Posterior vena cava (tissue), 2 donors: Measurements from ENCODE around the gene ABHD12. TPM values are rescaled to one million over a fixed set of nuclear protein-coding genes. Genes with fewer than 3 reads are reported as not detected.
A peak's percentile ranks its signal among the peaks of the same experiment; 100 is the strongest.

Experiments
- DNase-seq: peaks from one replicate; pipeline ENCODE4 v3.0.0-alpha.2; 2020; ENCODE audit warnings: low spot score
- intact Hi-C, 2 donors: fragments of 100-400 bp; cut with DNase I; formaldehyde crosslinking; loops; one replicate each; pipeline versions ENCODE4 v1.14.1 to v1.14.2; 2022 to 2023
- total RNA-seq, 2 donors: library from RNA; stranded (reverse); fragmentation: NEBNext Ultra II Directional; extraction: Animal tissue kit (Norgen Biotek cat#: 25700); gene quantifications; one replicate each; pipeline ENCODE4 v1.2.1, GENCODE V29; 2021
- donor health status: DM: yes; HTN: yes; CAD: no.
- donor health status: DM: yes; HTN: yes; CAD: no.

The ABHD12 gene
- total RNA-seq, 2 donors from 2014 or later = 29.3 to 32.7 TPM

DNA sequence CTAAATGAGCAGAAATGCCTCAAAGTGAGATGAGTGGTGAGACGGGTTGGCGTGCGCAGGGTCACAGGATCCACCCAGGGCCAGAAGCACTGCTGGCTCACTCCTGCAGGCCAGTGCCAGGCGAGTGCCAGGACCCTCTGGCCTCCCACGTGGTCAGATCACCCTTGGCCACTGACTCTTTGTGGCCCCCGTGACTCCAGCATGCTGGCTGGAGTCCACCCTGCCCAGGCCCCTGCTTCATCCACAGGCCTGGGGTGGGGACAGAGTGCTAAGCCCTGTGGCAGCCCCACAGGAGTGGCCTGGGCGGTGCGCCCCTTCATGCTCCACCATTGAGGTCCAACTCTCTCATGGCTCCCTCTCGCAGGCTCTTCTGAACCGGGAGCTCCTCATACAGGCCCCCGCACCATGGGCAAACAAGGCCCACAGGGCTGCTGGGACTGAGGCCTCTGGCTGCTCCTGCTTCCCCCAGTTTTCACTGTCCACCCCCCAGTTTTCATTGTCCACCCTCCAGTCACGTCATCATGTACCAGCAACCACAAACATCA is 61.6 kb downstream of the ABHD12 start:
- DNase-seq = no peak
- intact Hi-C loops = no loop called here

DNA sequence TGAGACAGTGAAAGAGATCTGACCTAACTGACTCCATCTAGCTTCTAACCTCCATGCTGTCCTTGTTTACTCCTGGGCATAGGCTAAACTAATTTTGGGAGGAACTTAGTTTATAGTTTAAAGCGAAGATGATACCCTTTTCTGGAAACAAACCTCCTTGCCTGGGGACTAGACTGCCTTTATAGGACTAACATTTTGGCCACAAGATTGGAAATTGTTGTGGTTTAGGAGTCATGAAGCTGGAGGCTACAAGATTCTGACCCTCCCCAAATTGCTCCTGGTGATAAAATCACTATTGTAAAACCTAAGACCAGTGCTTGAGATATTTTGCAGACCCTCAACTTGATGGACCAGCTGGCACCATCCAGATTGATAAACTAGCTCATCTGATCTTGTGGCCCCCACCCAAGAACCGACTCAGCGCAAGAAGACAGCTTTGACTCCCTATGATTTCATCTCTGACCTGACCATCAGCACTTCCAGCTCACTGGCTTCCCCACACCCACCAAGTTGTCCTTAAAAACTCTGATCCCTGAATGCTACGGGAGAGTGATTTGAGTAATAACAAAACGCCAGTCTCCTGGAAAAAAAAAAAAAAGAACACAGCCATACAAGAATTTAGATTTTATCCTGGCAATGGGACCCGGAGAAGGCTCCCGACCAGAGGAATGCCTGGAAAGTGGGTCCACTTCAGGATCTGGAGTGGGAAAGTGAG is 63.0 kb downstream of the ABHD12 start:
- intact Hi-C loops = no loop called here
- DNase-seq = no peak

DNA sequence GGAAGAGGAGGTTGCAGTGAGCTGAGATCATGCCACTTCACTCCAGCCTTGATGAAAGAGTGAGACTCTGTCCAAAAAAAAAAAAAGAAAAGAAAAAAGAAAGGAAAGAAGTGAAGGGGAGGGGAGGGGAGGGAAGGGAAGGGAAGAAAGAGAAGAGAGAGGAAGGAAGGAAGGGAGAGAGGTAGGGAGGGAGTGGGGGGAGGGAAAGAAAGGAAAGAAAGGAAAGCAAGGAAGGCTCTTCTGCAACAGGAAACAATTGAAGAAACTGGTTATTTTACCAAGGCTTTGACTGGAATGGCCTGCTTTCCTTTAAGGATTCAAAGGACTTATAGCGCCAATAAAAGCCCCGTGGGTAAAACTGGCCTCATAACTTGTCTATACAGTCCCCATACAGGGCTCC is 64.6 kb downstream of the ABHD12 start:
- no peak for DNase-seq
- intact Hi-C loops = no loop called here

DNA sequence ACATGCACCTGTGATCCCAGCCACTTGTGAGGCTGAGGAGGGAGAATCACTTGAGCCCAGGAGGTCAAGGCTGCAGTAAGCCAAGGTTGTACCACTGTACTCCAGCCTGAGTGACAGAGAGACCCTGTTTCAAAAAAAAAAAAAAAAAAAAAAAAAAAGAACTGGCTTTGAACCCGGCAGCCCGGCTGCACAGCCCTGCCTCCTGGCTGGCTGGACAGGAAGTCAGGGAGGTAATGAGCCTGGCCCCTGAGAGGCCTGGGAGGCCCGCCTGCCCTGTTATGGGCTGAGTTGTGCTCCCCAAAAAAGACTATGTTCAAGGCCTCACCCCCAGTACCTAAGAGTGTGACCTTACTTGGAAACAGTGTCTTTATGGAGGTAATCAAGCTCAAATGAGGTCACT is 65.6 kb downstream of the ABHD12 start:
- DNase-seq = no peak
- intact Hi-C loops = no loop called here

DNA sequence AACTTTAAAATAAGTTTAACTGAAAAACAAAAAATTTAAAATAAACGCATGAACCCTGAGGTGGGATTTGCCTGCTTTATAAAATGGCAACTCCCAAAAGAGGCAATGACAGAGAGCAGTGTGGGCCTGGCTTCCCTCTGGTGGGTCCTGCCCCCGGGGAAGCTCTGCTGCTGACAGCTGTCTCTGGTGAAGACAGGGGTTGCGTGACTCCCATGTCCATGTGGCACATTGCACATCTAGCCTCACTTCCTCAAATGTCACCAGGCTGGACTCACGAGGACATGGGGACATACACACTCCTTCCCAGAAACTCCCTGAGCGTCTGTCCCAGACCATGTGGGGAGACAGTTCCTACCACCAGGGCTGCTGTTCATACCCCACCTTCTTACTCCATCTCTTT is 66.2 kb downstream of the ABHD12 start:
- DNase-seq = no peak
- intact Hi-C loops = no loop called here

DNA sequence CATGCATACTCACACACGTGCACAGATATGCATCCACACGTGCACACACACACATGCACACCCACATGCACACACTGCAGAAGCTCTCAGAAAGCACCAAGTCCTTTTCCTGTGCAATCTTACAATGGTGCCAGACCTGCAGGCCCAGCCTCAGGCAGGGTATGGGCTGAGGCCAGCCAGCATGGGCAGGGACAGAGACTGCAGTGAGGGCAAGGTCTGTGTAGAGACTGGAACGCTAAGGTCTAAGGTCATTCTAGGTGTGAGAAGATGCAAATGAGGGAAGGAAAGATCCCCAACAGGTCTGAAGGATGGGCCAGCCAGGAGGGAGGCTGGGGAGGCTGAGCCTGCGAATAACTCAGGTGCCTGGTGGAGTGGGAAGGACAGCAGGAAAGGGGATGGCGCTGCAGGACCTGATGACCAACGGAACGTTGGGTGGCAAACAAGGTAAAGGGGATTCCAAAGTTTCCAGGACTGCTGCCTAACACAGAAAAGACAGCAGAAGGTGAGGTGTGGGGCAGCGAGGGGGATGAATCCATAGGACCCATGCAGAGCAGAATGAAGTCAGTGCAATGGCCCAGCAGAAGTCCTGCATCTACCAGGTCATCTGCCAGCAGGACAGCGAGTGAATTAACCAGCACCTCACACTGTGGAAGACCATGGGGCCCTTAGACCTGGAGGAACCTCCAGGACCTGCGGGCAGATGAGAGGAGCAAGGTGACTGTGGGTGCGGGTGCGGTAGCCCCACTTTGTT is 67.0 kb downstream of the ABHD12 start:
- DNase-seq = no peak
- intact Hi-C loops = no loop called here

DNA sequence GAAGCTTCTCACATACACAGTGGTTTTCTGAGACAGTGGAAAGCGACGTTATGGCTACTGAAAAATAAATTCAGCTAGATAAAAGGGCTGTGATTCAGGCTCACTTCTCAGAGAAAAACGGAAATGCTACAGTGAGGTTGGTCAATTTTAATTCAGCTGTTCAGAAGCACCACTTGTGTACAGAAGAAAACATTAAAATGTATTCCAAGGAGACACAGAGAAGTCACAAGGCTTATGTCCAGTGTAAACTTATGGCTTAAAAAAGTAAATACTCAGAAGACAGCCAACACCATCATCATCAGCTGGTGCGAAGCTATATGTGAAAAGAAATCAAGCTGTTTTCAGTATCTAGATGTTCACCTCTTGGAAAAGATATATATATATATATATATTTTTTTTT is 68.6 kb downstream of the ABHD12 start:
- DNase-seq = no peak
- intact Hi-C loops = no loop called here

DNA sequence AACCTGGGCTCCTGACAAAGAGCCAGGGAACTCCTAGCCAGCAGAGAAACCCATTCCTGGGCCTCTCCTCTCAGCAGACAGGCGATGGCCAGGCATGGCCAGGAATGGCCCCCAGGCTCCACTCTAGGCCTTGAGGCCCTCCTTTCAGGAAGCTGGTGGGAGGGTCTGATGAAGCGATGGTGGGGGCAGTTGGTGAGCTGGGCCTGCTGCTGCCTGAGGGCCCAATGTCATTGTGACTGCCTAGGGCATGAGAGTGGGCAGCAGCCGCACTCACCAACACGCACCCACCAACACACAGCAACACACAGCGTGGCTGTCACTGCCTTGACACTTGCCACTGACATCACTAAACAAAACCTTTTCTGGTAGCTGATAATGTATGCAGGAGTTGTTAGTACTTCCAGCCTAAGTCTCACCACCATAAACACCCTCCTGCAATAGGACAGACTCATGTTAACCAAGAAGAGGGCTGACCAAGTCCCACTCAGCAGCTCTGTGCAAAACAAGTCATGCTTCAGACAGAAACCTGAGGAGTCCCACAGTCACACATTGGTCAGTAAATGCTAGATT is 69.3 kb downstream of the ABHD12 start:
- intact Hi-C loops = no loop called here
- no peak for DNase-seq

DNA sequence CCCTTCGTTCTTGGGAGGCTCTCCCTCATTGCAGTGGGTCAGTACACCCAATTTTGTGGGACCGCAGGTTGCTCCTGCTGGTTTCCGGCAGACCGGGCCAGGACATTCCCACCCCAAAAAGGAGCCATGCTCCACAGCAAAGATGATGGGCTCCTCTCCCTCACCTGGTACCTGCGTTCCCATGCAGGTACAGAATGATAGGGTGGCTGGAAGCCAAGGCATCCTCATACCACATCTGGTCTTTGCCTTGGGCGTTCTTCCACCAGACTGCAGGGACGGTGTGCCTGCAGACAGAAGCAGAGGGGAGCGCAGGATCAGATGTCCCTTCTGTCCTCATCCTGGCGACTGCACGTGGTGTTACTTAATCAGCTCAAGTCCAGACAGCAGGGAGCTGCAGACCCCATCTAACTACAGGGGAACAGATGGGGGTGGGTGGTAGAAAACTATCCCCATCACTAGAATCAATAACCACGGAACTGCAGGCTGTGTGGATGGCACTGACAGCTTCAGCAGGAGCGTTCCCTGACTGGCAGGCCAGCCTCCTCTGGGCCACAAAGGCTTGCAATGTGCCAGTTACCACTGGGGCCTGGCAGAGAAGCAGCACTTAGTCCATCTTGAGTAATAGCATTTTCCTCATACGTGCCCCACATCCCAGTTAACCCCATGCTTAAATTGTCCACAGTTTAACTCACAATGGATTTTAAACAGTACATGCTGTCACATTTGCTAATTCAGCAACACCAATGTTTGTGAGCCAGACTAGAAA is 70.4 kb downstream of the ABHD12 start:
- intact Hi-C loops = no loop called here

DNA sequence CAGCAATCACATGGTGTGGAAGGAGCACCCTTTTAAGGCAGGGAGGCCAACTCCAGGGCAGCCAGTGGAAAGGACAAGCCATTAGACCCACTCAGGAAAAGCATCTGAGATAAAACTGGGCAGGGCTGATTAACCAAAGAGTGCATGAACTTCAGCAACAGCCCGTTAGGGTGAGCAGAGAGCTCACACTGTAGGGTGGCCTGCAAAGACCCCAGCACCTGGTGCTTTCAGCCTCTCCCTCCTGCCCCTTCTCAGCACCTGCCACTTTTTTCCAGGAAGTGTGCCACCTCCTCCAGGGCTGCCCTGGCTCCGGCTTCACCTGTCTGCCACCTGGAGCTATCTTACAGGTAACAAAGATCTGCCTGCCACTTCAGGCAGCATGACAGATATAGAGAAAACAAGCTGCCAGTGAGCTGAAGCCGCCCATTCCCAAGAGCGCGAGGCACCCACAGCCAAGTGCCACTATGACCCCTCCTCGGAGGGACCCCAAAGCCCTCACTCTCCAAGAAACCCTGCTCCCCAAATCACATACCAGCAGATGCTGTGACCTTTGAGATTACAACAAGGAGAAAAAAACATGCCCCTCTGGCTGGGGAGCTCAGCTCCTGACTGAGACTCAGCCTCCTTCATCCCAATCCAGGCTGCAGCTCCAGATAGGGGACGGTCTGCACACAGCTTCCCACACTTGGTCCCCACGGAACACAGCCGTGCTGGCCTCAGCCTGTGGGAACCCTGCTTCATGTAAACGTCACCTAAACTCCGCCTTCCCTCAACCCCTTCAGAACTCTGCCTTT is 71.2 kb downstream of the ABHD12 start:
- intact Hi-C loops = loop anchor here in 1 of 2 donors (5.0 kb wide), 1 partner anchor 68 kb away; no protein-coding TSS in a partner anchor
- no peak for DNase-seq

More for the DNA sequence above, 70.4 kb downstream of the ABHD12 start:
- DNase-seq = no peak

DNA sequence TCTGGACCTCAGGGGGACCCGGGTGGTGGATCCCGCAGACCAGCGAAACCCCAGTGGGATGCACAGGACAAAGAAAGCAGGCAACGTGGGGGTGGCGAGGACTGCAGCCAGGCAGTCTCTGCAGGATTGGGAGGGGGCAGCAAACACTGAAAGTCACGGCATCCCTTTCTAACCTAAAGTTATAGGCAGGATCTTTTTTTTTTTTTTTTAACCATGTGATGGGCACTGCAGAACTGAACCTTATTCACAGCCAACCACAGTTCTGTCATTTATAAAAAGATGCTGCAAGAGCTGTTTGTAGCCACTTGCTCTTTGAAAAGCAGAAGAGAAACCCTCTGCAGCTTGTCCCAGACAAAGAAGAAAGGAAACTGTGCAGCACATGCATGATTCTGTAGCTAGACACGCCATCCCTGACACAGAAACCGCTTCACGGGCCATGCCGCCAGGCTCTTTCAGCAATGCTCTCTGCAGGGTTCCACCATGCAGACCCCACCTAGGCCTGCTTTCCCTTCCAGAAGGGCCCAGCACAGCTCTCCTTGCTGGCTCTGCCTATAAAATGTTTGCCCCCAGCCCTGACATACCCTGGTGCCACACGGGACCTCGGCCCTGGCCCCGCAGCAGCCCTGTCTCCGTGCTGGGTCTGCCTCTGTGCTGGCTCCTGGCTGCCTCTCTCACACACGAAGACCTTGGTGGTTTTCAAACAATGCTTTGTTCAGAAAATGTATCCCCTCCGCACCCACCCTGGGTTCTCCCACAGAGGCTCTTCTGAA is 72.0 kb downstream of the ABHD12 start:
- intact Hi-C loops = loop anchor here in 1 of 2 donors (5.0 kb wide), 1 partner anchor 69 kb away; no protein-coding TSS in a partner anchor
- no peak for DNase-seq

DNA sequence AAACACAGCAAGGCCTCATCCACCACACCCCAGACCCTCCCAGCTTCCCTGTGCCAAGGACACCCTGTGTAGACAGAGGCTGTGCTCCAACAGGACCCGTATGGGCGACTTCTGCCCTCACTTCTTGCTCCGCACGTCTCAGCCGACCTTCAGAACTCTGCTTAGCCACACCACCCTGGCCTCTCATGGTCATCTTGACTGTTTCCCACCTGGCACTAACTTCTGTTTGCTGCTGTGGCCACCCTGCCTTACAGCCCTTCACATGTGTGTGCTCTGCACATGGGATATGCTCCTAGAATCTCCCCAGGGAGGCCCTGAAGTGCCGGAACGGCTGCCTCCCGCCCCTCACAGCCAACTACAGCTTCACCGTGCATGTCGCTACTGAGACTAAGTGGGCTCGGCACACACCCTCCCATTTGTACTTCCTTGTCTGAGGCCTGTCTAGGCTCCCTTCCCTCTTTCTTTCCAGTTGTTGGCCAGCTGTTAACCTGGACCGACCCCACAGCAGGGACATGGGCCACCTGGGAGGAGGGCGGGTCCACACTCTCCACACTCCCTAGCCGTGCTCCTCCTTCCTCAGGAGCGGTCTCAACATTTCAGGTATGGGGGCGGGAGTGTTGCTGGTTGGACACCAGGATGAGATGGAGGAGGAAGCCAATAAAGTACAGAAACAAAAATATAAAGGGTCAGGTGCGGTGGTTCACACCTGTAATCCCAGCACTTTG is 73.1 kb downstream of the ABHD12 start:
- no peak for DNase-seq
- intact Hi-C loops = loop anchor here in 1 of 2 donors (5.0 kb wide), 1 partner anchor 70 kb away; no protein-coding TSS in a partner anchor

DNA sequence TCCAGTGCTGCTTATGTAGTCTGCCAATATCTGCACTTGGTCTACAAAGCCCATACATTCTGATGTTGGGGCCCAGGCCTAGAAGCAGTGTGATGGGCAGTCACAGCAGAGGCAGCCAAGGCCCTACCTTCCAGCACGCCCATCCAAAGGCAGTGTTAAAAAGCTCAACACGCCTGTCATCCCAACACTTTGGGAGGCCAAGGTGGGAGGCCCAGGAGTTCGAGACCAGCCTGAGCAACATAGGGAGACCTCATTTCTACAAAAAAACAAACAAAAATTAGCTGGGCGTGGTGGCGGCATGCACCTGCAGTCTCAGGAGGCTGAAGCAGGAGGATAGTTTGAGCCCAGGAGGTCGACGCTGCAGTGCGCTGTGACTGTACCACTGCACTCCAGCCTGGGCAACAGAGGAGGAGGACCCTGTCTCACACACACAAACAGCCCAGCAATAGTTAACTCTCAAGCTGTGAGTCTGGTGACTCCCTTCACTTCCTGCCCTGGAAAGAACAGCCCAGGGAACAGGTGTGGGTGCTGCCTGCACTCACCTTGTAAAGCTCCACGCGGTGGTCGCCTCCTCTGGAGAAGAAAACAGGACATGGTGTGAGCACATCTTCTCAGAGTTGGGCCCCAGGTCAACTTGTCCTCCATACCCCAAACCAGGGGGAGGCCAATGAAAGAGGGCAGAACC is 74.0 kb downstream of the ABHD12 start:
- intact Hi-C loops = loop anchor here in 1 of 2 donors (5.0 kb wide), 1 partner anchor 71 kb away; no protein-coding TSS in a partner anchor
- DNase-seq = peak; percentile 45

DNA sequence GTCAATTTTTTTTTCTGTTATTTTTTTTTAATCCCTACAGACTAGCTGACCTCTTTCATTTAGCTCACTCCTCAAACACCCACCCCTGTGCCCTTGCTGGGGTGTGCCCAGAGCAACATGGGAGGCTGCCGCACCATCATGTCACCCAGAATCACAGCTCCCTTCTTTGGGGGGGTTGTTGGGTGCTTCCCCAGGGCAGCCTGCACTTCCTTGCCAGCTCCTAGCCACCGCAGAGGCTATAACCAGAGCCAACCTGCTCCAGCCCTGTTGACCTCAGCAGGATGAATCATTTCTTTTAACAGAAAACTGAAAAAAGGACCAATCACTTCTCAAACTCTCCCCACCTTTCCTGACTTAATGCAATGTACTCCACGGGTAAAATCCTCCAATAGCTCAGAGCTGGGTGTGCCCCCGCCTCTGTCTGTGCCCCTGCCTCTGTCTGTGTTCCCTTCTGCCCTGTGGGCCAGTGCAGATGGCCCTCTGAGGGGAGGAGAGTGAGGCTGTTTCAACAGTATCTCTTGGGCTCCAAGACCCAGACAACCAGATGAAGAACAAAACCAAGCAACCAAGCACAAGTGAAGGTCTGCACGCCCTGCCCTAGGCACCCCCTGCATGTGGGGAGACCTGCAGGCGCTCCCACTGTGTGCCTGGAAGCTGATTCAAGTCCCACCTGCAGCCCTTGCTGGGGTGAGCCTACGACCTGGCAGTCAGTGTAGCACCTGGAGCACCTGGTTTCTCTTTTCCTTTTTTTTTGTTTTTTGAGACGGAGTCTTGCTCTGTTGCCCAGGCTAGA is 75.0 kb downstream of the ABHD12 start:
- intact Hi-C loops = loop anchor here in 1 of 2 donors (5.0 kb wide), 1 partner anchor 72 kb away; no protein-coding TSS in a partner anchor
- DNase-seq = peak; percentile 40
